Measurements from ENCODE around the gene GPR135. TPM values are rescaled to one million over a fixed set of nuclear protein-coding genes. Genes with fewer than 3 reads are reported as not detected.

The GPR135 gene
- total and polyA plus RNA-seq, 2 of the 13 experiments (the other 11 are each of a cell fraction or from before 2014, with no cell fraction given), result 0.46 to 1.3 TPM

GRCh38 chr14:59483819-59484638, 18.8 kb upstream of the GPR135 start, which contains the start of the genes JKAMP and L3HYPDH:
Gene JKAMP, plus strand, starts transcription at chr14:59484517. Its CDS starts 73 bp downstream, at chr14:59484590.
Gene L3HYPDH, minus strand, starts transcription at chr14:59484408. Its CDS starts 92 bp downstream, at chr14:59484316.
- Histone ChIP-seq H3K9ac (ENCODE audit: insufficient read depth, low read depth, low read length) (peak within 1 kb of the TSS; percentile 97), H3K27me3 (ENCODE audit: control insufficient read depth in 1 of 2, insufficient read depth in 2 of 2, low read length in 2 of 2) (peaks cover 0 to 4% of the 10 kb centered on the region in 2 experiments; a peak in 1 of 5 replicates), H3K36me3 (replicated peaks in 1 of 2; ENCODE audit: control insufficient read depth in 1 of 2, insufficient read depth in 2 of 2, low read length in 2 of 2) (peaks cover 2 to 5% of the 10 kb centered on the region in 2 experiments; a peak in 3 of 5 replicates), H3K4me3 (replicated peaks in 1 of 3; ENCODE audit: insufficient read depth in 1 of 3, low read depth in 2 of 3, low read length in 3 of 3) (peak within 1 kb of the TSS; percentile 78 to 87 (median 83)), H3K9me3 (ENCODE audit: low read length) (no peaks in the 10 kb centered on the region), H3K79me2 (ENCODE audit: insufficient read depth, low read length) (peaks cover 47% of the 10 kb centered on the region), H2AFZ (ENCODE audit: low read length) (peak within 1 kb of the TSS; percentile 79), H4K20me1 (ENCODE audit: insufficient read depth, low read length) (peaks cover 12% of the 10 kb centered on the region), H3K27ac (ENCODE audit: extremely low read length, insufficient read depth, low read length) (peak within 1 kb of the TSS; percentile 96), H3K4me1 (ENCODE audit: insufficient read depth, low read length) (peaks cover 46% of the 10 kb centered on the region), H3K4me2 (ENCODE audit: low read depth, low read length) (peak within 1 kb of the TSS; percentile 93)
- intact Hi-C loops (cut with micrococcal nuclease; ENCODE audit: unreplicated experiment), result loop anchor here (1.0 kb wide), 1 partner anchor 19 kb away; the partner anchor contains the start of gene GPR135
- ChIA-PET POLR2A (interaction anchor here (0.5 to 1.7 kb wide), 14 partner anchors 9 to 1185 kb away, joined by 3 to 18 read pairs (median 4); partner anchors contain the start of genes ARID4A, GPR135, KIAA0586 and LRRC9), CTCF (ENCODE audit: low intra/inter-chr PET ratio, low total read pairs) (no interaction called here)
- DNase-seq (ENCODE audit: low spot score) (peak; percentile 92), FAIRE-seq (peak; percentile 18), ATAC-seq (peak; percentile 93)
- no CpG with 5 or more reads among the region's 92 CpGs for WGBS (ENCODE audit: low lambda C conversion rate)
- no TSS peak for BruUV-seq (replicated peaks)
- in situ Hi-C loops (cut with HindIII; ENCODE audit: extremely low pct_ligation_motif_present, low pct_unique_long_range_greater_than_20kb), result no loop called here
- TF ChIP-seq UBTF (CRISPR knock-in tag; IDR thresholded peaks at IDR 0.05), result peak; percentile 96
- peak; percentile 78 for TF ChIP-seq ZMYM3 (CRISPR knock-in tag; IDR thresholded peaks at IDR 0.05)
- TF ChIP-seq NR2F2 (IDR thresholded peaks at IDR 0.05; ENCODE audit: borderline replicate concordance, low read depth), result peak; percentile 29; the same call in 1 of the 2 replicates
- TF ChIP-seq U2AF2 (IDR thresholded peaks at IDR 0.05; ENCODE audit: low read depth, low read length), result no peak
- 0 out of 2 replicates have a peak, but pooled peaks have one; percentile 16 for TF ChIP-seq RERE (CRISPR knock-in tag; IDR thresholded peaks at IDR 0.05; ENCODE audit: low read depth)
- TF ChIP-seq CSRNP1 (CRISPR knock-in tag; IDR thresholded peaks at IDR 0.05), result peak; percentile 93
- TF ChIP-seq ZBTB25 (CRISPR knock-in tag; IDR thresholded peaks at IDR 0.05), result peak; percentile 63
- peak; percentile 89 for TF ChIP-seq ZNF44 (CRISPR knock-in tag; IDR thresholded peaks at IDR 0.05)
- peak; percentile 92; the same call in 1 of the 2 replicates for TF ChIP-seq ZNF20 (CRISPR knock-in tag; IDR thresholded peaks at IDR 0.05)
- TF ChIP-seq CHCHD3 (CRISPR knock-in tag; IDR thresholded peaks at IDR 0.05), result peak; percentile 82; the same call in 1 of the 2 replicates
- no peak for TF ChIP-seq ZNF10 (CRISPR knock-in tag; IDR thresholded peaks at IDR 0.05; ENCODE audit: borderline replicate concordance, low read depth)

Data from HepG2 (cell line).